BLaER1 (cell line): ENCODE data around the gene CLCA1.

ENCODE experiments used
- H3K27ac ChIP-seq: shearing (Covaris generic); formaldehyde crosslinking; 2 replicates; pipeline ENCODE4 v1.8.1; 2022
- H3K27me3 ChIP-seq: shearing (Covaris generic); formaldehyde crosslinking; 2 replicates; pipeline ENCODE4 v1.8.1; 2022
- H3K36me3 ChIP-seq: shearing (Covaris generic); formaldehyde crosslinking; 2 replicates; pipeline ENCODE4 v1.8.1; 2022
- H3K4me1 ChIP-seq: shearing (Covaris generic); formaldehyde crosslinking; 2 replicates; pipeline ENCODE4 v1.8.1; 2022
- H3K4me2 ChIP-seq: shearing (Covaris generic); formaldehyde crosslinking; 2 replicates; pipeline ENCODE4 v1.8.1; 2022
- H3K4me3 ChIP-seq: shearing (Covaris generic); formaldehyde crosslinking; 2 replicates; pipeline ENCODE4 v1.8.1; 2022
- H3K9ac ChIP-seq: shearing (Covaris generic); formaldehyde crosslinking; 2 replicates; pipeline ENCODE4 v1.8.1; 2022
- H3K9me3 ChIP-seq: shearing (Covaris generic); formaldehyde crosslinking; 2 replicates; pipeline ENCODE4 v1.8.1; 2022
- H4K20me1 ChIP-seq: shearing (Covaris generic); formaldehyde crosslinking; 2 replicates; pipeline ENCODE4 v1.8.1; 2022
- Cebpa-rat ChIP-seq: shearing (Covaris generic); IDR thresholded peaks from 2 replicates; pipeline ENCODE4 v1.8.1; 2022

The CLCA1 gene

GRCh38 chr1:86436041-86436440 lies 32.7 kb upstream of the CLCA1 start:
- Histone ChIP-seq H3K27ac (no peak overlapping the region), H3K4me3 (no peak overlapping the region), H3K4me2 (peak overlapping the region; percentile 47)

GRCh38 chr1:86441581-86441980 lies 27.1 kb upstream of the CLCA1 start:
- no peak overlapping the region for H3K4me3 ChIP-seq
- no peak overlapping the region for H3K27ac ChIP-seq
- H3K36me3 ChIP-seq: no peaks in the 10 kb centered on the region
- no peak for TF ChIP-seq Cebpa-rat
- H3K4me1 ChIP-seq: peaks cover 2% of the 10 kb centered on the region; the same call in 1 of the 2 replicates
- no peaks in the 10 kb centered on the region for H3K27me3 ChIP-seq
- no peaks in the 10 kb centered on the region for H4K20me1 ChIP-seq
- no peak overlapping the region for H3K9ac ChIP-seq
- no peaks in the 10 kb centered on the region for H3K9me3 ChIP-seq
- no peak overlapping the region for H3K4me2 ChIP-seq

More at GRCh38 chr1:86436041-86436440, 32.7 kb upstream of the CLCA1 start:
- Histone ChIP-seq H3K27me3 (no peaks in the 10 kb centered on the region), H3K9me3 (no peaks in the 10 kb centered on the region), H3K9ac (no peak overlapping the region), H3K36me3 (no peaks in the 10 kb centered on the region), H4K20me1 (no peaks in the 10 kb centered on the region), H3K4me1 (peaks cover 14% of the 10 kb centered on the region)
- TF ChIP-seq Cebpa-rat: no peak

- Histone ChIP-seq H3K27ac (no peak overlapping the region), H3K4me2 (no peak overlapping the region), H4K20me1 (no peaks in the 10 kb centered on the region), H3K36me3 (no peaks in the 10 kb centered on the region), H3K27me3 (no peaks in the 10 kb centered on the region), H3K9ac (no peak overlapping the region), H3K4me1 (no peaks in the 10 kb centered on the region), H3K4me3 (no peak overlapping the region), H3K9me3 (no peaks in the 10 kb centered on the region)
- no peak for TF ChIP-seq Cebpa-rat
Observed at GRCh38 chr1:86441997-86442396, 26.7 kb upstream of the CLCA1 start.

- no peak overlapping the region for H3K4me3 ChIP-seq
- H3K36me3 ChIP-seq: no peaks in the 10 kb centered on the region
- no peak for TF ChIP-seq Cebpa-rat
- H4K20me1 ChIP-seq: no peaks in the 10 kb centered on the region
- no peak overlapping the region for H3K27ac ChIP-seq
- no peak overlapping the region for H3K4me2 ChIP-seq
- no peak overlapping the region for H3K9ac ChIP-seq
- H3K27me3 ChIP-seq: no peaks in the 10 kb centered on the region
- H3K4me1 ChIP-seq: no peaks in the 10 kb centered on the region
- no peaks in the 10 kb centered on the region for H3K9me3 ChIP-seq
Observed at GRCh38 chr1:86445919-86446318, 22.8 kb upstream of the CLCA1 start.

GRCh38 chr1:86447198-86447790 lies 21.4 kb upstream of the CLCA1 start:
- Histone ChIP-seq H3K9me3 (no peaks in the 10 kb centered on the region), H3K9ac (no peak overlapping the region), H3K4me2 (no peak overlapping the region), H4K20me1 (no peaks in the 10 kb centered on the region), H3K27ac (no peak overlapping the region), H3K4me1 (no peaks in the 10 kb centered on the region), H3K36me3 (no peaks in the 10 kb centered on the region), H3K27me3 (no peaks in the 10 kb centered on the region), H3K4me3 (no peak overlapping the region)
- TF ChIP-seq Cebpa-rat: no peak

GRCh38 chr1:86448670-86449069 lies 20.1 kb upstream of the CLCA1 start:
- H3K36me3 ChIP-seq: no peaks in the 10 kb centered on the region
- H3K4me3 ChIP-seq: no peak overlapping the region
- H3K27ac ChIP-seq: no peak overlapping the region
- no peaks in the 10 kb centered on the region for H3K9me3 ChIP-seq
- no peak overlapping the region for H3K9ac ChIP-seq
- no peaks in the 10 kb centered on the region for H3K27me3 ChIP-seq
- no peak for TF ChIP-seq Cebpa-rat
- H3K4me2 ChIP-seq: no peak overlapping the region
- H4K20me1 ChIP-seq: no peaks in the 10 kb centered on the region
- no peaks in the 10 kb centered on the region for H3K4me1 ChIP-seq

GRCh38 chr1:86449103-86449502 lies 19.6 kb upstream of the CLCA1 start:
- Histone ChIP-seq H3K27ac (no peak overlapping the region), H3K4me2 (no peak overlapping the region), H4K20me1 (no peaks in the 10 kb centered on the region), H3K36me3 (no peaks in the 10 kb centered on the region), H3K9me3 (no peaks in the 10 kb centered on the region), H3K4me1 (no peaks in the 10 kb centered on the region), H3K4me3 (no peak overlapping the region), H3K27me3 (no peaks in the 10 kb centered on the region), H3K9ac (no peak overlapping the region)
- no peak for TF ChIP-seq Cebpa-rat

GRCh38 chr1:86450847-86451246 lies 17.9 kb upstream of the CLCA1 start:
- no peaks in the 10 kb centered on the region for H3K4me1 ChIP-seq
- H3K36me3 ChIP-seq: no peaks in the 10 kb centered on the region
- no peaks in the 10 kb centered on the region for H4K20me1 ChIP-seq
- no peaks in the 10 kb centered on the region for H3K27me3 ChIP-seq
- H3K9ac ChIP-seq: no peak overlapping the region
- no peak for TF ChIP-seq Cebpa-rat
- H3K4me2 ChIP-seq: no peak overlapping the region
- no peaks in the 10 kb centered on the region for H3K9me3 ChIP-seq
- H3K27ac ChIP-seq: no peak overlapping the region
- H3K4me3 ChIP-seq: no peak overlapping the region

GRCh38 chr1:86453664-86454063 lies 15.1 kb upstream of the CLCA1 start:
- Histone ChIP-seq H3K4me3 (no peak overlapping the region), H3K27me3 (no peaks in the 10 kb centered on the region), H3K9me3 (no peaks in the 10 kb centered on the region), H3K9ac (no peak overlapping the region), H3K36me3 (no peaks in the 10 kb centered on the region), H3K4me2 (no peak overlapping the region), H3K4me1 (no peaks in the 10 kb centered on the region), H4K20me1 (no peaks in the 10 kb centered on the region), H3K27ac (no peak overlapping the region)
- TF ChIP-seq Cebpa-rat: no peak

- H3K4me2 ChIP-seq: no peak overlapping the region
- no peak overlapping the region for H3K4me3 ChIP-seq
- H3K27me3 ChIP-seq: no peaks in the 10 kb centered on the region
- TF ChIP-seq Cebpa-rat: no peak
- no peaks in the 10 kb centered on the region for H3K9me3 ChIP-seq
- no peaks in the 10 kb centered on the region for H3K4me1 ChIP-seq
- H3K9ac ChIP-seq: no peak overlapping the region
- no peaks in the 10 kb centered on the region for H3K36me3 ChIP-seq
- H4K20me1 ChIP-seq: no peaks in the 10 kb centered on the region
- no peak overlapping the region for H3K27ac ChIP-seq
Observed at GRCh38 chr1:86455073-86455472, 13.7 kb upstream of the CLCA1 start.

- Histone ChIP-seq H3K4me3 (no peak overlapping the region), H3K36me3 (no peaks in the 10 kb centered on the region), H4K20me1 (no peaks in the 10 kb centered on the region), H3K9ac (no peak overlapping the region), H3K4me2 (no peak overlapping the region), H3K27ac (no peak overlapping the region), H3K27me3 (no peaks in the 10 kb centered on the region), H3K9me3 (no peaks in the 10 kb centered on the region), H3K4me1 (no peaks in the 10 kb centered on the region)
- no peak for TF ChIP-seq Cebpa-rat
Observed at GRCh38 chr1:86460998-86461397, 7.7 kb upstream of the CLCA1 start.
